Activated CD4-positive, alpha-beta T cell treated with anti-CD3 and anti-CD28 coated beads, Interleukin-2, Interleukin-4, amounts not matched to agents 100 ng/mL and 50 ng/mL, durations not matched to agents 16 hours and 8 hours (primary cell): ENCODE results near the gene PHF21A.
"Not testable (repeated sequence)": the region's sequence is repeated elsewhere in the genome, so short reads cannot be mapped to it uniquely, and the experiment has no call there.

Experiments
- DNase-seq: peaks from one replicate; pipeline ENCODE4 v3.0.0-alpha.2; 2020; ENCODE audit warnings: low spot score

PHF21A gene

GRCh38 chr11:46120346-46121300, 631 bp downstream of the PHF21A start:
- DNase-seq, result no peak

- peak; percentile 57 for DNase-seq
These were observed 1.7 kb downstream of the PHF21A start for GRCh38 chr11:46119352-46120216.

DNA sequence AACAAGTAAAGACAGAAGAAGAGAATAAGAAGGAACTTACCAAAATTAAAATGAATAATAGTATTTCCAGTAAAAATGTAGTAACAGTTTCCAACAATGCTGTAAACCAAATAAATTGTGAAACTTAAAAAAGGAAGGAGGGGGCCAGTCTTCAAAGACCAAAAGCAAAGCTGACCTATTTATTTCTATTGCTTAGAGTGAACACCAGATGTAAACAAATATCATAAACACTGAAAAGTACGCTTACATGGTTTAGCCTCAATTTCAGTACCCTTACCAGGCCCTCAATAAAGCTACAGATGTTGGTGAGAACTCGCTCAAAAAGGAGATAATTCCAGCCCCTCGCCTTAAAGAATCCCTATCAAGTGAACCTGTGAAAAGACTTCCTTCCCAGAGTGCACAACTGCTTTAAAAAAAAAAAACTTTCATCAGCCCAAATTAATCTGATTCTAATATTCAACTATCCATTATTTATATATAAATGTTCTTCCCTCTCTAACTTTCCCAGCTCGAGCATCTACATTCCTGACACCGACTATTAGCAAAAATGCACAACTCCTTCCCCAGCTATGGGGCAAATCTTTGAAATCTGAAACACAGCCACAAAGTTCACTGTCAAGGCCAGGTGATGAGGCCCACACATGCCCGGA, 2.4 kb downstream of the PHF21A start:
- no peak for DNase-seq

GRCh38 chr11:46117842-46118241, 3.4 kb downstream of the PHF21A start:
- DNase-seq, result no peak

- DNase-seq, result not testable (repeated sequence)
These were observed 4.6 kb downstream of the PHF21A start for GRCh38 chr11:46116712-46117037.

DNA sequence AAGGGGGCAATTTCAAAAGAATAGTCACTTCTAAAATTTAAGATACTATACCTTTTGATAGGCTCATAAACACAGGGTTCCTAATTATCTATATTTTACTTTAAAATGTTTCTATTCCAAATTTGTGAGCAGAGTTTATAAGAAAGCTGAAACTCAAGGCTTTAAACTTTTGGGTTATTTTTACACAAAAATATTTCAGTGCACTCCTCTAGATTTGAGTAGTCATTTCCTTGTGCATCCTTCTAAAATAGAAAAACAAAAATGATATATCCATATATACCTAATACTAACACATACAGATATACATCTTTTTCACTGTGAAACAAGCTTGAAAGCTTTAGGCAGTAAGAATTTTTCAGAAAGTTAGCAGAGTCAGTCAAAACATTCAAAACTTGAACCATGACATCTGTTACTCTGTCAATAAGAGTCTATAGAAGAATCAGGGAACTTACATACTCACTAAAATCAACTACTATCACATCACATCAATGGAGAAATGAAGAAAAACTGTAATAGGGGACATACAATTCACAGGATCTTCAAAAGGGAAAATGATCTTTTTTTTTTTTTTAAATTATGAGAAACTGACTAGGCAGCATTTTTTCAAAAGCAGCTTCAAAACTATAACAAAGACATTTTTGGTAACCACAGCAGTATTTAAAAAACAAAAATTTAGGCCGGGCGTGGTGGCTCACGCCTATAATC, 5.1 kb downstream of the PHF21A start:
- DNase-seq, result peak; percentile 36

DNA sequence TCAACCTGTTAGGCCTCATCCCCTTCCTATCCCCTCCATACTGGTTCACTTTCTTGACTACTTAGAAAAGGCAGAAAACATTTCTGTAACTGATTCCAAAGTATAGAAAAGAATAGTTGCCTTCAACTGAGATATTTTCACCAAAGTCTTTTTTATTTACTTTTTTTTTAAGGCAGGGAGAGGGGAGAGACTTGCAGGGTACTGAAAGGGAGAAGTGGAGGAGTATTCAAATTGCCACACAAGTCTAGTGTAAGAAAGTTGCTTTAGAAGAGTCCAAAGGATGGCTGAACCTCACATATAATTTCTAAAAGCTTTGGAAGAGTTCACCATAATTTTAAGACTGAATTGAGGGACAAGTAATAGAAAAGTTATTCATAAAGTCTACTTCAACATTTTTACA, 6.3 kb downstream of the PHF21A start:
- no peak for DNase-seq

DNA sequence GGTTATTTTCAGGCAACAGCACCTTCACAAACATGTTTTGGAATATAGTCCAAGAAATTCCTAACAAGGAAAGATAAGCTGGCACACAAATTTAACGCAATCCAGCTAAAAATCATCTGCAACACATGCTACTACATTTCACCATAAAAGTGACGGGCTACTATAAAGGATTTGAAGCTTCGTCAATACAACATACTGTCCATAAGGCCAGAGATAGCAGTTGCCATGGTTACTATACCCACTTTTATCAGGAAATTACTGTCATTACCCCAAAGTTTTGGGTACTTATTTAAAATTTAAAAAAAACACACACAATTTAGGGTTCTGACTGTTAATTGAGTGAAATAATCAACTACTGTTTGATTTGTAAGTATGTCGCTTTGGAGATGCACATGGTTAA, 6.9 kb downstream of the PHF21A start:
- DNase-seq, result no peak

DNA sequence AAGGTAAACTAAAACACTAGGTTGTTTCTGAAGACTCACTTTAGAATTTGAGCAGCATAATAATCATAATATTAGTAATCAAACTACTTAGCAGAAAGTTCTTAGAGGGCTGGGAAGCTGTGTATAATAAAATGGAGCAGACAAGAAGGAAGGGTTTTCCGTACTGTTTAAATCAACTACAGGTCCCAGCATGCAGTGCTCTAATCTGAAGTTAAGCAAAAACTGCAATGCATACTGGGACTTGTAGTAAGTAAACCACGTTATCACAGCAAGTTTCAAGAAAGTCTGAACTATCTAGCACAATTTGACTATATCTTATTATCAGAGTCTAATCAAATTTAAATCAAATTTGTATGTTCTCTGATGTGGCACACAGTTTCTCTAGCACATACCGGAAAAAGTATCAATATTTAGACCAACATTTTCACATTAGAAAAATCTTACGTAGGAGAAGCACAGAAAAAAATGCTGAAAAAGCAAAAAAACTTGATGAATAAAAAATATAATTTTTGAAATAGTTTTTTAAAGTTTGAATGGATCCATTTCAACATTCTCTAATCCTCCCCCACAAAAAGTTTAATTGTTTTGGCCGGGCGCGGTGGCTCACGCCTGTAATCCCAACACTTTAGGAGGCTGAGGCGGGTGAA, 8.2 kb downstream of the PHF21A start:
- peak; percentile 67 for DNase-seq

- DNase-seq, result no peak
These were observed 12.5 kb downstream of the PHF21A start for GRCh38 chr11:46108751-46109150.

DNA sequence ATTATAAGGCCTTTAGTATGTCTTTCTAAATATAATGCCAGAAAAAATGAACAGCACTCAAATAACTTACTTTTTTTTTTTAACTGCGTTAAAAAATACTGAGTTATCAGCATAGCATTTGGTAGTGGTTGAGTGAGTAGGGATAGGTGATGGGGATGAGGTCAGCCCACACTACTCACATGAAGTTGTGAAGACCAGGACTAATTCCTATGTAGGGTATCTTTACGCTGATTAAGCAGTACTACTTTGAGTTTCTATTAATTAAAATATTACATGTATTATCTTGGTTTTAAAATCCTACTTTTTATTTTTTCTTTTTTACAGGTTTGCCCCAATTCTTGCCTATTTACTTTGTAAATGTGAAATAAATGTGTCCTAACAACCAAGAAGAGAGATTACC, 13.5 kb downstream of the PHF21A start:
- DNase-seq, result no peak

- no peak for DNase-seq
These were observed 13.9 kb downstream of the PHF21A start for GRCh38 chr11:46107408-46107718.

DNA sequence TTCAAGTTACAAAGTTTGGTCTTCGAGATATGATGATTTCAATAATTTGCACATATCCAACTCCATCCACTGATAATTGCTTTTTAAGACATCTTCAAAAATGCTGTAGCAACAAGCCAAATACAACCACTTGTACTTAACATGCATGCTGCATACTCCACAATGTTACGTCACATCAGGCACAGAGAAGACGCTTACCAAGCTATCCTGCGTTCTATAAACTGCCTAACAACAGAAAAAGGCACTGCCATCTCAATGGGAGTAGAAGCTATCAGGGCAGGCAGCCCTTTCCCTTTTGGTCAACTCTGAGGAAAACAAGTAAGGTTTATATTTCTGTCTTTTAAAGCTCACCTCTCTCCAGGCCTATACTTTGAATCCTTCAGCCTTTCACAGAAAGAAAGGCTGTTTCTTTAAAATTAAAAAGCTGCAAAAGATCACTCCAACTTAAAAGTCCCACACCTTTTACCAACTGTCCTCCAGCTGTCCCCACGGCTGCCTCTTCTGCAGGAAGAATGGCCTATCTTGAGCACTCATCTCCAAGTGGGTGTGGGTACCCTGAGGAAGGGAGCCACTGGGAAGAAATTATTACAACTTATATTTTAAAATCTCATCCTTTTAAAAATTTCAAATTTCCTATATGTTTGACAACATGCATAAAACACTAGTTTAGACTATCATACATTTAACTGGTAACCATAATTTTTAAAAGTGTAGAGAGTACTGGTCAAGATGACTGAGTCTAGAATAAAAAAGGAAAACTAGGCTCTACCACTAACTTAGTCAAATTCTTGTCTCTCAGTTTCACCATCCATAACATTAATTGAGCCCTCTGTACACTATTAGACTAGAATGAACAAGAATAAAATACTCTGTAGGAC, 14.5 kb downstream of the PHF21A start:
- DNase-seq, result no peak

DNA sequence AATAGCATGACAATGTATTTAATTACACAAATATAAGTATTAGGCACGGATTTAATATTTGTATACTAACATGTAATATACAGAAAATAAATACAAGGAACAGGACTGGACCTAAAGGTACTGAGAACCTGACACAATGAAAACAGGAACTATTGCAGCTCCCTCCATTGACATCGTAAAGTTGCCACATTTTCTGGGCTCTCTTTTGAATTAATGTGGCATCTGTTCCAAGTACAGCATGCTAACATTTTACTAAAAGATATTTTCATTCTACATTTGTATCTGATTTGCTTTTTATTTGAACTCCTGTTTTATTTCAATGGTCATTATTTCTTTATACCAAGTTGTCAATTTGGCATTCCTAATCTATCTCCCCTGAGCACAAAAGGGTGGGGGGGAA, 15.3 kb downstream of the PHF21A start:
- no peak for DNase-seq

GRCh38 chr11:46105134-46105628, 16.1 kb downstream of the PHF21A start:
- no peak for DNase-seq

DNA sequence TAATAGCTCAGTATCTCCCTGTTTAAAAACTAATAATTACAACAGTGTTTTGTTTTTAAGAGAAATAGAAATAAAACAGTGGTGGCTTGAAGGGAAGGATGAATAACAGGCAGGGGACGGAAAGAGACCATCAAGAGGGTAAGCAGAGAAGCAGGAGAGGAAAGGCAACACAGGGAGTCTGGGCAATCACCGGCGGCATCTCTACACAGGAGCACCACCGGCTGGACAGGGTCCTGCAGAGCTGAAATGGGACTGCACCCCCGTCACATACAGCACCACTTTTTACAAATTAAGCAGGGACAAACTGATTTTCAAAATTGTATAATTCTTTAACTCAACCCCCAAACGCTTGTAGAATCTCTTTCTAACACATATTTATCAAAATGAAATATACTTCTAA, 18.4 kb downstream of the PHF21A start:
- no peak for DNase-seq

DNA sequence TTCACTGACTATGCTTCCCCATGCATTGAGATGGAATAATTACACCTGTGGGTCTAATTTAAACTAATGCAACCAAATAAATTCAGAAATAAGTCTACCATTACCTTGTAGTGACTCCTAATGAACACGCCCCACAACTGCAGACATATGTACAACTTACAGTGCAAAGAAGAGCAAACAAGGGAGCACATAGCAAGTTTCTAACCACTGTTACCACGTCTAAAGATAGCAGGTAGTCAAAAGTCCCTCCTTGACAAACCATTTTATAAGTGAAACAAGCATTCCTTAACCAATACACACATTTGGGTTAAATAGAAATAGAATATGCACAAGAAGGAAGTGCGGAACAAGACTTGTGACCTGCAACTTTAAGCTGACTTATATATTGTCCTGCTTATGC, 20.6 kb downstream of the PHF21A start:
- DNase-seq, result no peak

- DNase-seq, result no peak
These were observed 21.3 kb downstream of the PHF21A start for GRCh38 chr11:46099963-46100316.

GRCh38 chr11:46090375-46090774, 30.9 kb downstream of the PHF21A start:
- no peak for DNase-seq

GRCh38 chr11:46079662-46080061, 41.6 kb downstream of the PHF21A start:
- no peak for DNase-seq

GRCh38 chr11:46075928-46076327, 45.3 kb downstream of the PHF21A start:
- DNase-seq, result no peak
